Mammary epithelial cell (primary cell): ENCODE measurements around the gene EIF1.

Source experiments
- EZH2 ChIP-seq: IDR thresholded peaks from 2 replicates; pipeline ENCODE4 v1.6.1; 2012; ENCODE audit warnings: low read length, inconsistent platforms, borderline replicate concordance
- TF ChIP-seq, protein P1 (sequence below), 2 donors: IDR thresholded peaks in 1 of 2; conservative IDR thresholded peaks in 1 of 2; 2 replicates each; pipeline ENCODE4 v1.5.1; 2011 to 2012; ENCODE audit warnings: inconsistent platforms in 2 of 2, low read length in 2 of 2, mild to moderate bottlenecking in 2 of 2, control low read depth in 1 of 2, low read depth in 1 of 2; ENCODE audit not compliant: insufficient read depth in 1 of 2; ENCODE audit errors: extremely low read depth in 1 of 2

DNA sequence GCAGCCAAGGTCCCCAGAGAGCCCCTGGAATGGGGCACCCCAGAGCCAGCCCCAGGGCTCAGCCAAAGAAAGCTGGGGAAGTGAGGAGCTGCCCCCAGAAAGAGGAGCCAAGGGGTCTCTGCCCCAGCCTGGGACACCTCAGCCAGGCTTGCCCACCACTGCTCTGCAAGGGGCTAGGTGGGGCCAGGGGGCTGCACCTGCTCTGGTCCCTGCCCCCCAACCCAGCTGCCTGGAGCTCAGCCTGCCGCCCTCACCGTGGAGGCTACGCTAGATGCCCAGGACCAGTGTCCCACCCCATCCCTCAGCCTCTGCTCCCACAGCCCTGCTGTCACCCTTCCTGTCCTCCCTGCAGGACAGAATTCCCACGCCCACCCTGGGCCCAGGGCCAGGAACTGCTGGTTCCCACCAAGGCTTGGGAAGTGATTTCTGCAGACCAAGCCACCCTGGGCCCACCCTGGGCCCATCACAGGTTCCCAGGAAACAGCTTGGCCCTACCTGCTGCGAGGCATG is 36.2 kb upstream of the EIF1 start:
- no peak for TF ChIP-seq EZH2
- TF ChIP-seq, protein P1, sequence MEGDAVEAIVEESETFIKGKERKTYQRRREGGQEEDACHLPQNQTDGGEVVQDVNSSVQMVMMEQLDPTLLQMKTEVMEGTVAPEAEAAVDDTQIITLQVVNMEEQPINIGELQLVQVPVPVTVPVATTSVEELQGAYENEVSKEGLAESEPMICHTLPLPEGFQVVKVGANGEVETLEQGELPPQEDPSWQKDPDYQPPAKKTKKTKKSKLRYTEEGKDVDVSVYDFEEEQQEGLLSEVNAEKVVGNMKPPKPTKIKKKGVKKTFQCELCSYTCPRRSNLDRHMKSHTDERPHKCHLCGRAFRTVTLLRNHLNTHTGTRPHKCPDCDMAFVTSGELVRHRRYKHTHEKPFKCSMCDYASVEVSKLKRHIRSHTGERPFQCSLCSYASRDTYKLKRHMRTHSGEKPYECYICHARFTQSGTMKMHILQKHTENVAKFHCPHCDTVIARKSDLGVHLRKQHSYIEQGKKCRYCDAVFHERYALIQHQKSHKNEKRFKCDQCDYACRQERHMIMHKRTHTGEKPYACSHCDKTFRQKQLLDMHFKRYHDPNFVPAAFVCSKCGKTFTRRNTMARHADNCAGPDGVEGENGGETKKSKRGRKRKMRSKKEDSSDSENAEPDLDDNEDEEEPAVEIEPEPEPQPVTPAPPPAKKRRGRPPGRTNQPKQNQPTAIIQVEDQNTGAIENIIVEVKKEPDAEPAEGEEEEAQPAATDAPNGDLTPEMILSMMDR (conservative IDR thresholded peaks at IDR 0.05 in 1 of 2, IDR thresholded peaks at IDR 0.05 in 1 of 2; ENCODE audit: extremely low read depth in 1 of 2, insufficient read depth in 1 of 2, low read depth in 1 of 2, low read length in 2 of 2) = no peak
